Vagina (tissue), 2 donors: Measurements from ENCODE around the gene EHD1.

Source experiments
- CTCF ChIP-seq, 3 experiments: fragments of 450-650 bp in 2 of 3; fragments of 200-600 bp in 1 of 3; sonication (generic) in 1 of 3; IDR thresholded peaks; one replicate each; pipeline ENCODE4 v1.5.1; 2017 to 2019; ENCODE audit warnings: antibody characterized with exemption in 3 of 3, mild to moderate bottlenecking in 2 of 3, moderate library complexity in 2 of 3
- POLR2AphosphoS5 ChIP-seq, 2 donors: sonication (generic); formaldehyde crosslinking; IDR thresholded peaks; one replicate each; pipeline ENCODE4 v1.9.0; 2017; ENCODE audit warnings: antibody characterized with exemption in 2 of 2, mild to moderate bottlenecking in 2 of 2, low read depth in 1 of 2; ENCODE audit not compliant: insufficient read depth in 1 of 2

- TF ChIP-seq CTCF (IDR thresholded peaks at IDR 0.05) = no peak
- no peak for TF ChIP-seq POLR2AphosphoS5 (IDR thresholded peaks at IDR 0.05; ENCODE audit: insufficient read depth in 1 of 2, low read depth in 1 of 2)
These were observed 16.5 kb upstream of the EHD1 start for GRCh38 chr11:64894812-64895452.
